Rectal smooth muscle tissue (tissue), 1 donor: Measurements from ENCODE around the gene WNT8A.
"Not testable (repeated sequence)": the region's sequence is repeated elsewhere in the genome, so short reads cannot be mapped to it uniquely, and the experiment has no call there.

Source experiments
- H3K27ac ChIP-seq: one replicate; pipeline ENCODE4 v1.7.0; 2013; ENCODE audit warnings: low read depth, low read length, inconsistent platforms
- H3K27me3 ChIP-seq: one replicate; pipeline ENCODE4 v1.7.0; 2013; ENCODE audit warnings: low read length; ENCODE audit not compliant: control insufficient read depth, insufficient read depth
- H3K36me3 ChIP-seq: one replicate; pipeline ENCODE4 v1.7.0; 2013; ENCODE audit warnings: low read length; ENCODE audit not compliant: control insufficient read depth, insufficient read depth
- H3K4me1 ChIP-seq: one replicate; pipeline ENCODE4 v1.7.0; 2013; ENCODE audit warnings: low read length; ENCODE audit not compliant: control insufficient read depth, insufficient read depth
- H3K4me3 ChIP-seq: one replicate; pipeline ENCODE4 v1.7.0; 2013; ENCODE audit warnings: low read length
- H3K9ac ChIP-seq: one replicate; pipeline ENCODE4 v1.7.0; 2013; ENCODE audit warnings: low read length

Gene WNT8A

GRCh38 chr5:138064526-138064925, 19.3 kb upstream of the WNT8A start:
- H3K27ac ChIP-seq = no peak overlapping the region
- no peaks in the 10 kb centered on the region for H3K27me3 ChIP-seq
- H3K9ac ChIP-seq = no peak overlapping the region
- H3K36me3 ChIP-seq = no peaks in the 10 kb centered on the region
- H3K4me3 ChIP-seq = no peak overlapping the region
- H3K4me1 ChIP-seq = no peaks in the 10 kb centered on the region

- no peaks in the 10 kb centered on the region for H3K36me3 ChIP-seq
- no peaks in the 10 kb centered on the region for H3K27me3 ChIP-seq
- no peak overlapping the region for H3K4me3 ChIP-seq
- H3K9ac ChIP-seq = no peak overlapping the region
- H3K27ac ChIP-seq = no peak overlapping the region
- no peaks in the 10 kb centered on the region for H3K4me1 ChIP-seq
These were observed 18.7 kb upstream of the WNT8A start for GRCh38 chr5:138065102-138065501.

GRCh38 chr5:138067945-138068344, 15.9 kb upstream of the WNT8A start:
- H3K9ac ChIP-seq = no peak overlapping the region
- no peaks in the 10 kb centered on the region for H3K36me3 ChIP-seq
- H3K4me1 ChIP-seq = no peaks in the 10 kb centered on the region
- no peak overlapping the region for H3K27ac ChIP-seq
- no peak overlapping the region for H3K4me3 ChIP-seq
- H3K27me3 ChIP-seq = no peaks in the 10 kb centered on the region

GRCh38 chr5:138068742-138069600, 14.9 kb upstream of the WNT8A start:
- Histone ChIP-seq H3K27me3 (no peaks in the 10 kb centered on the region), H3K4me1 (no peaks in the 10 kb centered on the region), H3K9ac (no peak overlapping the region), H3K4me3 (no peak overlapping the region), H3K27ac (no peak overlapping the region), H3K36me3 (no peaks in the 10 kb centered on the region)

GRCh38 chr5:138070026-138070425, 13.8 kb upstream of the WNT8A start:
- not testable (repeated sequence) for H3K4me3 ChIP-seq, H3K27ac ChIP-seq, H3K9ac ChIP-seq, H3K36me3 ChIP-seq, H3K27me3 ChIP-seq, H3K4me1 ChIP-seq

GRCh38 chr5:138077064-138077696, 6.7 kb upstream of the WNT8A start:
- Histone ChIP-seq H3K9ac (no peak overlapping the region), H3K27ac (no peak overlapping the region), H3K4me1 (no peaks in the 10 kb centered on the region)

GRCh38 chr5:138078006-138078643, 5.7 kb upstream of the WNT8A start:
- no peak overlapping the region for H3K9ac ChIP-seq
- H3K4me1 ChIP-seq = no peaks in the 10 kb centered on the region
- no peaks in the 10 kb centered on the region for H3K27me3 ChIP-seq
- no peak overlapping the region for H3K27ac ChIP-seq
- H3K4me3 ChIP-seq = no peak overlapping the region
- no peaks in the 10 kb centered on the region for H3K36me3 ChIP-seq

More at GRCh38 chr5:138077064-138077696, 6.7 kb upstream of the WNT8A start:
- H3K27me3 ChIP-seq = no peaks in the 10 kb centered on the region
- no peaks in the 10 kb centered on the region for H3K36me3 ChIP-seq
- no peak overlapping the region for H3K4me3 ChIP-seq

- Histone ChIP-seq H3K27me3 (no peaks in the 10 kb centered on the region), H3K4me3 (no peak overlapping the region), H3K4me1 (no peaks in the 10 kb centered on the region), H3K36me3 (no peaks in the 10 kb centered on the region), H3K27ac (no peak overlapping the region), H3K9ac (no peak overlapping the region)
These were observed 1.8 kb upstream of the WNT8A start for GRCh38 chr5:138082033-138082432.

GRCh38 chr5:138091685-138092084, 7.9 kb downstream of the WNT8A start:
- no peaks in the 10 kb centered on the region for H3K36me3 ChIP-seq
- no peaks in the 10 kb centered on the region for H3K27me3 ChIP-seq
- H3K4me3 ChIP-seq = no peak overlapping the region
- H3K27ac ChIP-seq = no peak overlapping the region
- H3K9ac ChIP-seq = no peak overlapping the region
- no peaks in the 10 kb centered on the region for H3K4me1 ChIP-seq

GRCh38 chr5:138092301-138092700, 8.5 kb downstream of the WNT8A start:
- Histone ChIP-seq H3K27ac (no peak overlapping the region), H3K9ac (no peak overlapping the region), H3K4me3 (no peak overlapping the region), H3K27me3 (no peaks in the 10 kb centered on the region), H3K4me1 (no peaks in the 10 kb centered on the region), H3K36me3 (no peaks in the 10 kb centered on the region)

GRCh38 chr5:138093036-138093435, 9.2 kb downstream of the WNT8A start:
- Histone ChIP-seq H3K4me1 (no peaks in the 10 kb centered on the region), H3K27ac (no peak overlapping the region), H3K27me3 (no peaks in the 10 kb centered on the region), H3K9ac (no peak overlapping the region), H3K4me3 (no peak overlapping the region), H3K36me3 (no peaks in the 10 kb centered on the region)

- Histone ChIP-seq H3K4me1 (no peaks in the 10 kb centered on the region), H3K9ac (no peak overlapping the region), H3K36me3 (no peaks in the 10 kb centered on the region), H3K4me3 (no peak overlapping the region), H3K27me3 (no peaks in the 10 kb centered on the region), H3K27ac (no peak overlapping the region)
These were observed 11.5 kb downstream of the WNT8A start for GRCh38 chr5:138095100-138095907.
